ENCODE measurements around the gene ARAP2.

- TF ChIP-seq CTCF (IDR thresholded peaks at IDR 0.05; ENCODE audit: poor library complexity) (no peak), EZH2 (IDR thresholded peaks at IDR 0.05; ENCODE audit: borderline replicate concordance) (no peak), EZH2phosphoT487 (IDR thresholded peaks at IDR 0.05; ENCODE audit: low read depth, severe bottlenecking, unreplicated experiment) (no peak)
Measured at GRCh38 chr4:36267486-36268268, 23.4 kb upstream of the ARAP2 start.
